KMS-11 (cell line): ENCODE results near the gene UBE2F.

Experiments used
- H2AFZ ChIP-seq: fragments of 200-600 bp; sonication (generic); 2 replicates; pipeline ENCODE4 v1.6.1; 2016; ENCODE audit warnings: antibody characterized with exemption, mixed run types, low read depth
- H3K27ac ChIP-seq: fragments of 200-600 bp; sonication (generic); 2 replicates; pipeline ENCODE4 v1.6.1; 2016; ENCODE audit warnings: mild to moderate bottlenecking, mixed run types
- H3K27me3 ChIP-seq: fragments of 200-600 bp; sonication (generic); 2 replicates; pipeline ENCODE4 v1.6.1; 2017; ENCODE audit warnings: mild to moderate bottlenecking, low read depth, mixed run types, moderate library complexity; ENCODE audit not compliant: insufficient read depth
- H3K36me3 ChIP-seq: fragments of 200-600 bp; sonication (generic); 2 replicates; pipeline ENCODE4 v1.6.1; 2017; ENCODE audit warnings: mild to moderate bottlenecking, mixed run types; ENCODE audit not compliant: insufficient read depth
- H3K4me1 ChIP-seq: fragments of 200-600 bp; sonication (generic); 2 replicates; pipeline ENCODE4 v1.6.1; 2016; ENCODE audit warnings: mild to moderate bottlenecking, low read depth, mixed run types; ENCODE audit not compliant: poor library complexity, severe bottlenecking
- H3K4me2 ChIP-seq: fragments of 200-600 bp; sonication (generic); 2 replicates; pipeline ENCODE4 v1.7.0; 2016; ENCODE audit warnings: mild to moderate bottlenecking, mixed run types
- H3K4me3 ChIP-seq: fragments of 200-600 bp; sonication (generic); IDR thresholded peaks from 2 replicates; pipeline ENCODE4 v1.6.1; 2017; ENCODE audit warnings: low read depth, low read length, mixed read lengths; ENCODE audit not compliant: insufficient read depth
- H3K79me2 ChIP-seq: fragments of 200-600 bp; sonication (generic); 2 replicates; pipeline ENCODE4 v1.6.1; 2016; ENCODE audit warnings: low read depth, mixed run types; ENCODE audit not compliant: insufficient read depth
- H3K9ac ChIP-seq: fragments of 200-600 bp; sonication (generic); 2 replicates; pipeline ENCODE4 v1.6.1; 2016; ENCODE audit warnings: mild to moderate bottlenecking, mixed run types
- H4K20me1 ChIP-seq: fragments of 200-600 bp; sonication (generic); 2 replicates; pipeline ENCODE4 v1.6.1; 2016; ENCODE audit warnings: mild to moderate bottlenecking, mixed run types; ENCODE audit not compliant: insufficient read depth
- CTCF ChIP-seq: fragments of 200-600 bp; sonication (generic); conservative IDR thresholded peaks from 2 replicates; pipeline ENCODE4 v1.6.1; 2017; ENCODE audit warnings: low read depth, mild to moderate bottlenecking, antibody characterized with exemption, low read length, moderate library complexity, mixed read lengths

UBE2F gene

GRCh38 chr2:237966565-237967462, at the start of gene UBE2F:
TSS of gene UBE2F (plus strand) at chr2:237967014. CDS start at chr2:237973108, 6,094 bp downstream.
- peaks cover 17% of the 10 kb centered on the region; the same call in 1 of the 2 replicates for H3K79me2 ChIP-seq
- peak within 1 kb of the TSS; percentile 98 for H2AFZ ChIP-seq
- H3K27ac ChIP-seq = no peak within 1 kb of the TSS
- H3K4me2 ChIP-seq = peak within 1 kb of the TSS; percentile 94
- H4K20me1 ChIP-seq = no peaks in the 10 kb centered on the region
- peaks cover 4% of the 10 kb centered on the region for H3K4me1 ChIP-seq
- peak within 1 kb of the TSS; percentile 39; the same call in 1 of the 2 replicates for H3K9ac ChIP-seq
- no peaks in the 10 kb centered on the region for H3K27me3 ChIP-seq
- no peak for TF ChIP-seq CTCF
- peak within 1 kb of the TSS; percentile 29 for H3K4me3 ChIP-seq
- no peaks in the 10 kb centered on the region for H3K36me3 ChIP-seq

GRCh38 chr2:237917696-237918374, 49.0 kb upstream of the UBE2F start:
- Histone ChIP-seq H2AFZ (no peak overlapping the region), H3K4me1 (no peaks in the 10 kb centered on the region), H3K4me2 (no peak overlapping the region), H3K27me3 (no peaks in the 10 kb centered on the region), H3K4me3 (no peak overlapping the region), H3K27ac (no peak overlapping the region), H3K79me2 (no peaks in the 10 kb centered on the region), H4K20me1 (no peaks in the 10 kb centered on the region), H3K9ac (no peak overlapping the region), H3K36me3 (no peaks in the 10 kb centered on the region)
- no peak for TF ChIP-seq CTCF

GRCh38 chr2:237919593-237919992, 47.2 kb upstream of the UBE2F start:
- Histone ChIP-seq H3K27me3 (no peaks in the 10 kb centered on the region), H3K4me3 (no peak overlapping the region), H3K9ac (no peak overlapping the region), H3K79me2 (no peaks in the 10 kb centered on the region), H4K20me1 (no peaks in the 10 kb centered on the region), H3K27ac (no peak overlapping the region), H3K36me3 (no peaks in the 10 kb centered on the region), H3K4me1 (peaks cover 10% of the 10 kb centered on the region), H2AFZ (no peak overlapping the region), H3K4me2 (no peak overlapping the region)
- TF ChIP-seq CTCF = no peak

GRCh38 chr2:237920673-237921072, 46.1 kb upstream of the UBE2F start:
- Histone ChIP-seq H3K4me1 (peaks cover 21% of the 10 kb centered on the region), H3K79me2 (no peaks in the 10 kb centered on the region), H3K4me3 (no peak overlapping the region), H3K9ac (no peak overlapping the region), H3K27me3 (no peaks in the 10 kb centered on the region), H3K27ac (no peak overlapping the region), H2AFZ (no peak overlapping the region), H4K20me1 (no peaks in the 10 kb centered on the region), H3K36me3 (no peaks in the 10 kb centered on the region), H3K4me2 (no peak overlapping the region)
- TF ChIP-seq CTCF = no peak
